ENCODE measurements around the gene ARSB. TPM values are rescaled to one million over a fixed set of nuclear protein-coding genes. Genes with fewer than 3 reads are reported as not detected.

ARSB gene
- total RNA-seq, 1 experiment from 2014 or later, result 18.1 TPM

DNA sequence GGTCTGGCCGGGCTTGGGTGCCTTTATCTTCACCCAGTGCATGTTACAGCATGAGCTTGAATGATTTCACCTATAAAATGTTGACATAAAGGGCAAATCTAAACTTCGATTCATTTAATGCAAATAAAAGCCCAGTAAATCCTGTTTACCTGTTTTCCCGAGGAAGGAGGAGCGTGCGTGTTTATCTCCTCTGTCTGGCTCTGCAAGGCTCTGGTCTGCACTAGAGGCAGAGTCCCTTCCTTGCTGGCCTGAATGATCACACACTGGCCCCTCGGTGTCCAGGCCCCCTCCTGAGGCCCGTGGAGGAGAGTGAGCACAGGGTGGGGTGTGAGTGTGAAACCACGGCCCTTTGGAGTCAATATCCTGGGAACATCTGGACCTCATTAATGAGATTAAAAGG, 211.5 kb downstream of the ARSB start:
- CTCF ChIA-PET, result no interaction called here
- no peak for TF ChIP-seq POLR2AphosphoS5 (IDR thresholded peaks at IDR 0.05; ENCODE audit: low read depth, low read length)
- TF ChIP-seq CTCF (IDR thresholded peaks at IDR 0.05), result no peak
- TF ChIP-seq TCF7L2 (IDR thresholded peaks at IDR 0.05; ENCODE audit: low read depth, low read length), result no peak
- TF ChIP-seq, protein P1, sequence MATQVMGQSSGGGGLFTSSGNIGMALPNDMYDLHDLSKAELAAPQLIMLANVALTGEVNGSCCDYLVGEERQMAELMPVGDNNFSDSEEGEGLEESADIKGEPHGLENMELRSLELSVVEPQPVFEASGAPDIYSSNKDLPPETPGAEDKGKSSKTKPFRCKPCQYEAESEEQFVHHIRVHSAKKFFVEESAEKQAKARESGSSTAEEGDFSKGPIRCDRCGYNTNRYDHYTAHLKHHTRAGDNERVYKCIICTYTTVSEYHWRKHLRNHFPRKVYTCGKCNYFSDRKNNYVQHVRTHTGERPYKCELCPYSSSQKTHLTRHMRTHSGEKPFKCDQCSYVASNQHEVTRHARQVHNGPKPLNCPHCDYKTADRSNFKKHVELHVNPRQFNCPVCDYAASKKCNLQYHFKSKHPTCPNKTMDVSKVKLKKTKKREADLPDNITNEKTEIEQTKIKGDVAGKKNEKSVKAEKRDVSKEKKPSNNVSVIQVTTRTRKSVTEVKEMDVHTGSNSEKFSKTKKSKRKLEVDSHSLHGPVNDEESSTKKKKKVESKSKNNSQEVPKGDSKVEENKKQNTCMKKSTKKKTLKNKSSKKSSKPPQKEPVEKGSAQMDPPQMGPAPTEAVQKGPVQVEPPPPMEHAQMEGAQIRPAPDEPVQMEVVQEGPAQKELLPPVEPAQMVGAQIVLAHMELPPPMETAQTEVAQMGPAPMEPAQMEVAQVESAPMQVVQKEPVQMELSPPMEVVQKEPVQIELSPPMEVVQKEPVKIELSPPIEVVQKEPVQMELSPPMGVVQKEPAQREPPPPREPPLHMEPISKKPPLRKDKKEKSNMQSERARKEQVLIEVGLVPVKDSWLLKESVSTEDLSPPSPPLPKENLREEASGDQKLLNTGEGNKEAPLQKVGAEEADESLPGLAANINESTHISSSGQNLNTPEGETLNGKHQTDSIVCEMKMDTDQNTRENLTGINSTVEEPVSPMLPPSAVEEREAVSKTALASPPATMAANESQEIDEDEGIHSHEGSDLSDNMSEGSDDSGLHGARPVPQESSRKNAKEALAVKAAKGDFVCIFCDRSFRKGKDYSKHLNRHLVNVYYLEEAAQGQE (IDR thresholded peaks at IDR 0.05; ENCODE audit: insufficient read depth in 1 of 2, low read depth in 2 of 2, low read length in 1 of 2), result no peak
- TF ChIP-seq SIN3A (IDR thresholded peaks at IDR 0.05; ENCODE audit: borderline replicate concordance, insufficient read depth, low read depth, low read length), result no peak
- Histone ChIP-seq H3K4me3 (ENCODE audit: low read depth in 2 of 2, low read length in 2 of 2) (no peak overlapping the region), H3K36me3 (ENCODE audit: control insufficient read depth, insufficient read depth, low read length) (no peaks in the 10 kb centered on the region), H3K9me3 (ENCODE audit: control insufficient read depth, insufficient read depth, low read depth, low read length) (no peaks in the 10 kb centered on the region), H3K27ac (ENCODE audit: low read length) (no peak overlapping the region), H3K4me1 (ENCODE audit: control insufficient read depth, insufficient read depth, low read length) (no peaks in the 10 kb centered on the region), H3K27me3 (ENCODE audit: control insufficient read depth, insufficient read depth, low read length) (no peaks in the 10 kb centered on the region)
- DNase-seq (ENCODE audit: low read depth, low spot score), result no peak
- ATAC-seq, result no peak
- intact Hi-C loops (cut with micrococcal nuclease; ENCODE audit: unreplicated experiment) (no loop called here), in situ Hi-C loops (cut with HindIII; ENCODE audit: low pct_unique_long_range_greater_than_20kb, low sequenced_read_pairs) (no loop called here)
- no TSS peak for BruUV-seq (replicated peaks)
- POLR2A ChIA-PET, result no interaction called here

DNA sequence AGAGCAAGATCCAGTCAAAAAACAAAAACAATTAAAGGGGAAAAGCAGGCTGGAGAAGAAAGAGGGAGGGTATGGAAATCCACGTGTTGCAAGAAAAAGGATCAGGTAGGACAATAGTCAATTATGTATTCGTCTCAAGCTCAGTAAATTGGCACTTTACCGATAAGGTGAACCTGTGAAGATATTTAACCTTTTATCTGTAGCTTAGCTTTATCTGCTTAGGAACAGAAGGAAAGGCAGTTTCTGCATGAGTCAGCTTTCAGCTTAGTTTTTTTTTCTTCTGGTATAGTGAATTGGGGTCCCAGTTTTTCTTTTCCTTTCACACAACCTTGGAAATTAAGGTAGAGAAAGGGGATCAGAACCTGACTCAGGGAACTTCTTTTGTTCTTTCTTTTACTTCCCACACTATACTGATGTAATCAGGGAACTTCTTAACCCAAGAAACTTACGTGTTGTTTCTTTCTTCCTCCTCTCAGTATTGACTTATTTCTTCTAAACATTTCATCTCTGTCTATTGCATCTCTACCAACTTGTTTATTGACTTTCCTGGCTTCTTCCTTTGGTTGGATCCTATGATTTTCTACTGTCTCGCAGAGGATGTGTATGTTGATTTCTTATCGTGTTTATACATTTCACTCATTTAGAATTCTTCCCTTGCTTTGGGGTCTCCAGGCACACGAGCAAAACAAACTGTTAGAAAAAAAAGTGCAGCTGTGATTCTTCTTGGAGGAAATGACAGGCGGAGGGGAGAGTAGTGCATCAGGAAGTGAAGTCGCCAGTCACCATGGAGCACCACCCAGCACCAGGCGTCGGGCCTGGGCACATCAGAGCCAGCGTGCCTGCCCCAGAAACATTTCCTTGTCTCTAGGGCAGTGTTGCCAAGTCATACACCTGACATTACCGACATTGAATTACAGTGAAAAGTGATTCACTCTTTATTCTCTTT, 213.6 kb downstream of the ARSB start:
- H3K27me3 ChIP-seq (ENCODE audit: control insufficient read depth, insufficient read depth, low read length), result no peaks in the 10 kb centered on the region
- H3K4me3 ChIP-seq (ENCODE audit: low read depth in 2 of 2, low read length in 2 of 2), result no peak overlapping the region
- H3K9me3 ChIP-seq (ENCODE audit: control insufficient read depth, insufficient read depth, low read depth, low read length), result no peaks in the 10 kb centered on the region
- DNase-seq (ENCODE audit: low read depth, low spot score), result no peak
- TF ChIP-seq TCF7L2 (IDR thresholded peaks at IDR 0.05; ENCODE audit: low read depth, low read length) (no peak), CTCF (IDR thresholded peaks at IDR 0.05) (no peak), POLR2AphosphoS5 (IDR thresholded peaks at IDR 0.05; ENCODE audit: low read depth, low read length) (no peak), SIN3A (IDR thresholded peaks at IDR 0.05; ENCODE audit: borderline replicate concordance, insufficient read depth, low read depth, low read length) (no peak)
- TF ChIP-seq, protein P1 (IDR thresholded peaks at IDR 0.05; ENCODE audit: insufficient read depth in 1 of 2, low read depth in 2 of 2, low read length in 1 of 2), result no peak
- no peak for ATAC-seq
- ChIA-PET CTCF (interaction anchor here (0.6 kb wide), 1 partner anchor 8 kb away, joined by 3 read pairs; no protein-coding TSS in a partner anchor), POLR2A (no interaction called here)
- no peaks in the 10 kb centered on the region for H3K36me3 ChIP-seq (ENCODE audit: control insufficient read depth, insufficient read depth, low read length)
- intact Hi-C loops (cut with micrococcal nuclease; ENCODE audit: unreplicated experiment), result no loop called here
- no peaks in the 10 kb centered on the region for H3K4me1 ChIP-seq (ENCODE audit: control insufficient read depth, insufficient read depth, low read length)
- in situ Hi-C loops (cut with HindIII; ENCODE audit: low pct_unique_long_range_greater_than_20kb, low sequenced_read_pairs), result no loop called here
- H3K27ac ChIP-seq (ENCODE audit: low read length), result no peak overlapping the region
- BruUV-seq (replicated peaks), result no TSS peak
